GM12801 (cell line): ENCODE data around the gene NOD2.

Source experiments
- CTCF ChIP-seq: IDR thresholded peaks from one replicate; pipeline ENCODE4 v1.5.1; 2011; ENCODE audit warnings: control low read depth; ENCODE audit not compliant: insufficient read length; ENCODE audit errors: extremely low read depth

Gene NOD2

GRCh38 chr16:50679676-50680555 lies 13.5 kb upstream of the NOD2 start:
- no peak for TF ChIP-seq CTCF

- no peak for TF ChIP-seq CTCF
These were observed 12.9 kb upstream of the NOD2 start for GRCh38 chr16:50680556-50680893.

GRCh38 chr16:50681021-50681885 lies 12.2 kb upstream of the NOD2 start, which contains the start of gene SNX20:
Gene SNX20, minus strand, starts transcription at chr16:50681312. Its CDS starts 3,786 bp downstream, at chr16:50677526.
- no peak for TF ChIP-seq CTCF

- no peak for TF ChIP-seq CTCF
These were observed 9.6 kb upstream of the NOD2 start for GRCh38 chr16:50683689-50684374.

- TF ChIP-seq CTCF, result no peak
These were observed 8.5 kb upstream of the NOD2 start for GRCh38 chr16:50684823-50685461.

- no peak for TF ChIP-seq CTCF
These were observed 7.8 kb upstream of the NOD2 start for GRCh38 chr16:50685462-50686063.
